OCI-LY7 (cell line): ENCODE measurements around the gene IGSF8. TPM values are rescaled to one million over a fixed set of nuclear protein-coding genes. Genes with fewer than 3 reads are reported as not detected.

Experiments
- BruUV-seq: library from RNA; stranded (reverse); fragments of 400-500 nt; replicated peaks from 2 replicates; lab custom pipeline; 2021; lab: Mats Ljungman, UMichigan
- CTCF ChIA-PET: fragments of 300-600 bp; sonication (Branson Sonifier 250); formaldehyde crosslinking; loops from one replicate; lab custom pipeline; 2022; ENCODE audit warnings: antibody characterized with exemption; ENCODE audit not compliant: unreplicated experiment; lab: Charles Lee
- POLR2A ChIA-PET: fragments of 300-600 bp; sonication (Branson Sonifier 250); formaldehyde crosslinking; loops from one replicate; lab custom pipeline; 2022; ENCODE audit warnings: antibody characterized with exemption; lab: Charles Lee
- DNase-seq: peaks from one replicate; pipeline ENCODE4 v3.0.0-alpha.2; 2015; ENCODE audit warnings: low spot score
- H2AFZ ChIP-seq: fragments of 200-600 bp; sonication (generic), shearing (Covaris generic); 2 replicates; pipeline ENCODE4 v1.6.1; 2014; ENCODE audit warnings: mild to moderate bottlenecking, antibody characterized with exemption, low read length, moderate library complexity
- H3K27ac ChIP-seq: fragments of 200-600 bp; sonication (generic); 2 replicates; pipeline ENCODE4 v1.5.1; 2014; ENCODE audit warnings: mixed run types, low read depth, mild to moderate bottlenecking, moderate library complexity, low read length, inconsistent platforms; ENCODE audit not compliant: poor library complexity, severe bottlenecking
- H3K36me3 ChIP-seq: fragments of 200-600 bp; sonication (generic); 2 replicates; pipeline ENCODE4 v1.6.1; 2014; ENCODE audit warnings: mild to moderate bottlenecking, antibody characterized with exemption, low read length, moderate library complexity, mixed read lengths; ENCODE audit not compliant: insufficient read depth
- H3K4me1 ChIP-seq: fragments of 200-600 bp; sonication (generic); 2 replicates; pipeline ENCODE4 v1.5.1; 2014; ENCODE audit warnings: mild to moderate bottlenecking, low read length; ENCODE audit not compliant: insufficient read depth, poor library complexity, severe bottlenecking
- H3K4me2 ChIP-seq: fragments of 200-600 bp; sonication (generic); 2 replicates; pipeline ENCODE4 v1.6.1; 2014; ENCODE audit warnings: mild to moderate bottlenecking, low read length
- H3K4me3 ChIP-seq: fragments of 200-600 bp; sonication (generic); 2 replicates; pipeline ENCODE4 v1.5.1; 2014; ENCODE audit warnings: mild to moderate bottlenecking, low read depth, low read length; ENCODE audit not compliant: poor library complexity, severe bottlenecking
- H3K79me2 ChIP-seq: fragments of 200-600 bp; sonication (generic); 2 replicates; pipeline ENCODE4 v1.6.1; 2016; ENCODE audit warnings: low read depth, mild to moderate bottlenecking, low read length, moderate library complexity, mixed read lengths; ENCODE audit not compliant: insufficient read depth
- H3K9me2 ChIP-seq: fragments of 200-600 bp; sonication (generic); 2 replicates; pipeline ENCODE4 v1.6.1; 2016; ENCODE audit warnings: mild to moderate bottlenecking, low read length, mixed read lengths; ENCODE audit not compliant: insufficient read depth
- H3K9me3 ChIP-seq: fragments of 200-600 bp; sonication (generic); 2 replicates; pipeline ENCODE4 v1.6.1; 2014; ENCODE audit warnings: mild to moderate bottlenecking, mixed run types, low read length, mixed read lengths
- H4K20me1 ChIP-seq: fragments of 200-600 bp; sonication (generic); 2 replicates; pipeline ENCODE4 v1.6.1; 2014; ENCODE audit warnings: mild to moderate bottlenecking, antibody characterized with exemption, low read length, moderate library complexity, mixed read lengths; ENCODE audit not compliant: insufficient read depth
- CTCF ChIP-seq: fragments of 200-600 bp; sonication (generic); conservative IDR thresholded peaks from 2 replicates; pipeline ENCODE4 v1.5.1; 2014; ENCODE audit warnings: mild to moderate bottlenecking, antibody characterized with exemption, low read length, moderate library complexity, mixed read lengths
- EZH2phosphoT487 ChIP-seq: fragments of 200-600 bp; sonication (generic); IDR thresholded peaks from 2 replicates; pipeline ENCODE4 v1.6.1; 2018; ENCODE audit warnings: low read depth, borderline replicate concordance, mild to moderate bottlenecking, mixed run types, antibody characterized with exemption, low read length, moderate library complexity, mixed read lengths
- intact Hi-C: fragments of 100-400 bp; cut with micrococcal nuclease; formaldehyde crosslinking; loops from one replicate; pipeline ENCODE4 v1.10.0; 2022; ENCODE audit not compliant: unreplicated experiment
- total RNA-seq, 2 experiments: library from RNA; depleted of rRNA in 1 of 2; stranded (reverse); fragments of >200 nt in 1 of 2; shearing (Covaris generic) in 1 of 2; gene quantifications; 2 replicates each; pipeline ENCODE4 v1.2.3, GENCODE V29; 2014 to 2022

IGSF8 gene
- total RNA-seq, 2 experiments from 2014 or later: 18.7 to 28.7 TPM

DNA sequence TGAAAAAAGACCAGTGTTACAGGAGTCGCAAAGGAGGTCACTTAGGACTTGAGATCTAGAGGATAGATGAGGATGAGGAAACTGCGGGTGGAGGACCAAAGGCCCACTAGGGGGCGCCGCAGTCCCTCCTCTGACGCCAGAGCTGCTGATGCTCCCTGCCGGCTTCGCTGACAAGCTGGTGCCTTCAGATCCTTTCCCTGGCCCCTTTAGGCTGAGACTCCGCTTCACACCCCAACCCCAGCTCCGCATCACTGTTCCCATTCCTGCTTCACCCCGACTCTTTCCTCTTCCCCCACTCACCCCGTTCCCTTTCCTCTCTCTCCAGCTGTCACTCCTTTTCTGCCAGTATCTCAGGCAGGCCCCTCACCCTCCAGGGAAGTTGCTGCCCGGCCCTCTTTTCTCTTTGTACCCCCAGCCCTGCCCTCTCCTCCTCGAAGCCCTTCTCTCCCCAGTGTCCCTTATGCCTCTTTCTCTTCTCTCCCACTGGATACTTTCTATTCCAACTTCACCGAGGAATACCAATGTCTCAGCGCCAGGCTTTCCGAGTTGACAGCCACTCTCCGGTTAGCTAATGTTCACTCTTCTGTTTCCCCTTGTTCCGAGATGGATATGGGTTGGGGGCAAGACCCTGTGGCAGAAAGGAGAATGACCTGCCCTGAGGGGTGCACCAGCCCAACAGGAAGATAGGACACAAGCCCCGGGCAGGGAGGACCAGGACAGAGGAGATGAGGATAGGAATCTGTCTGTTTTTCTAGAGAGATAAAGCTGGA is 12.5 kb downstream of the IGSF8 start:
- POLR2A ChIA-PET: interaction anchor here (0.8 kb wide), 1 partner anchor 11 kb away, joined by 3 read pairs; no protein-coding TSS in a partner anchor
- peaks cover 14% of the 10 kb centered on the region for H3K36me3 ChIP-seq
- CTCF ChIA-PET: interaction anchor here (0.5 to 1.1 kb wide), 6 partner anchors 10 to 361 kb away, joined by 3 to 6 read pairs (median 4); no protein-coding TSS in a partner anchor

GRCh38 chr1:160084771-160085321 is 13.6 kb downstream of the IGSF8 start:
- H3K36me3 ChIP-seq: peaks cover 14% of the 10 kb centered on the region
- no peak for DNase-seq
- H3K4me2 ChIP-seq: no peak overlapping the region
- intact Hi-C loops: no loop called here
- no peak overlapping the region for H3K4me3 ChIP-seq
- H2AFZ ChIP-seq: no peak overlapping the region
- TF ChIP-seq EZH2phosphoT487 (no peak), CTCF (no peak)
- BruUV-seq: no TSS peak
- no peaks in the 10 kb centered on the region for H3K4me1 ChIP-seq
- ChIA-PET CTCF (interaction anchor here (0.6 to 1.1 kb wide), 2 partner anchors 12 to 39 kb away, joined by 3 to 4 read pairs; no protein-coding TSS in a partner anchor), POLR2A (interaction anchor here (0.7 kb wide), 1 partner anchor 11 kb away, joined by 4 read pairs; no protein-coding TSS in a partner anchor)
- no peaks in the 10 kb centered on the region for H4K20me1 ChIP-seq
- H3K9me2 ChIP-seq: no peaks in the 10 kb centered on the region
- no peaks in the 10 kb centered on the region for H3K9me3 ChIP-seq
- H3K27ac ChIP-seq: no peak overlapping the region
- no peaks in the 10 kb centered on the region for H3K79me2 ChIP-seq

More for the DNA sequence above, 12.5 kb downstream of the IGSF8 start:
- Histone ChIP-seq H3K9me3 (no peaks in the 10 kb centered on the region), H4K20me1 (no peaks in the 10 kb centered on the region), H3K79me2 (no peaks in the 10 kb centered on the region), H3K4me1 (no peaks in the 10 kb centered on the region), H3K4me2 (no peak overlapping the region), H3K9me2 (no peaks in the 10 kb centered on the region), H3K4me3 (no peak overlapping the region), H2AFZ (no peak overlapping the region), H3K27ac (no peak overlapping the region)
- peak; percentile 75 for DNase-seq
- BruUV-seq: no TSS peak
- TF ChIP-seq EZH2phosphoT487 (no peak), CTCF (peak; percentile 92)
- intact Hi-C loops: no loop called here
